Mucosa of descending colon (tissue), 3 donors: ENCODE measurements around the gene PRAC2. TPM values are rescaled to one million over a fixed set of nuclear protein-coding genes. Genes with fewer than 3 reads are reported as not detected.
"Not testable (repeated sequence)": the region's sequence is repeated elsewhere in the genome, so short reads cannot be mapped to it uniquely, and the experiment has no call there.

Experiments used
- ATAC-seq: fragments of 200-7000 bp; cut with Tn5 transposase; one replicate; pipeline ENCODE4 v1.9.1; 2020; ENCODE audit warnings: mild to moderate bottlenecking, moderate library complexity
- DNase-seq, 3 donors: peaks; one replicate each; pipeline ENCODE4 v3.0.0-alpha.2; 2020
- H3K36me3 ChIP-seq: fragments of 200-600 bp; one replicate; pipeline ENCODE4 v1.8.0; 2021; ENCODE audit warnings: low read depth, mild to moderate bottlenecking
- H3K4me1 ChIP-seq: fragments of 200-600 bp; one replicate; pipeline ENCODE4 v1.8.0; 2021; ENCODE audit warnings: low read depth, mild to moderate bottlenecking
- H3K4me3 ChIP-seq: fragments of 200-600 bp; one replicate; pipeline ENCODE4 v1.8.0; 2021; ENCODE audit warnings: mild to moderate bottlenecking
- H3K9me3 ChIP-seq: fragments of 200-600 bp; one replicate; pipeline ENCODE4 v1.8.0; 2021; ENCODE audit warnings: mild to moderate bottlenecking
- intact Hi-C, 2 donors: fragments of 100-400 bp; cut with DNase I in 1 of 2; cut with micrococcal nuclease in 1 of 2; formaldehyde crosslinking; loops; one replicate each; pipeline versions ENCODE4 v1.11.0 to v1.11.1; 2022; cut with DNase I, micrococcal nuclease
- total RNA-seq, 3 donors: library from RNA; stranded (reverse); fragmentation: NEBNext Ultra II Directional in 2 of 3; extraction: Animal tissue kit (Norgen Biotek cat#: 25700) in 2 of 3; gene quantifications; one replicate each; pipeline versions ENCODE4 v1.2.1 to v1.2.4, GENCODE V29; 2021 to 2023
- TF ChIP-seq, protein P1 (sequence below): fragments of 200-600 bp; IDR thresholded peaks from one replicate; pipeline ENCODE4 v1.8.0; 2022; ENCODE audit warnings: antibody characterized with exemption, mild to moderate bottlenecking
- donor health status: DM: no; HTN: no; CAD: no; lungs with moderate emphysema.
- donor health status: DM: no; HTN: no; CAD: no.
- donor health status: DM: no; HTN: yes; CAD: no.

The PRAC2 gene
- total RNA-seq, 3 donors from 2014 or later, result 6.6 to 24.0 (median 12.4) TPM

DNA sequence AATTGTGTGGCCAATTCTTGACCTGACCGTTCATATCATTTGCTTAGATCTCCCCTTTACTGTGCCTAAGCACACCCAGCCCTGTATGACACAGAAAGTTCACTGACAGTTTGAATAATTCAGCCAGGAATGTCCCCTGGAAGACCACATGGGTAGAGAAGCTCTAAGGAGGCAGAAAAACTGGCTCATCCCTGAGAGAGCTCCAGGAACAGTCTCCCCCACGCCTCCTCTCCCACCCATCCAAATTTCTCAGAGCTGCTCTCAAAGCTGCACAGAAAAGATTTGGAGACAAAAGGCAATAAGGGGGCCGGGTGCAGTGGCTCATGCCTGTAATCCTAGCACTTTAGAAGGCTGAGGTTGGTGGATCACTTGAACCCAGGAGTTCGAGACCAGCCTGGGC lies 11.9 kb upstream of the PRAC2 start:
- TF ChIP-seq, protein P1, sequence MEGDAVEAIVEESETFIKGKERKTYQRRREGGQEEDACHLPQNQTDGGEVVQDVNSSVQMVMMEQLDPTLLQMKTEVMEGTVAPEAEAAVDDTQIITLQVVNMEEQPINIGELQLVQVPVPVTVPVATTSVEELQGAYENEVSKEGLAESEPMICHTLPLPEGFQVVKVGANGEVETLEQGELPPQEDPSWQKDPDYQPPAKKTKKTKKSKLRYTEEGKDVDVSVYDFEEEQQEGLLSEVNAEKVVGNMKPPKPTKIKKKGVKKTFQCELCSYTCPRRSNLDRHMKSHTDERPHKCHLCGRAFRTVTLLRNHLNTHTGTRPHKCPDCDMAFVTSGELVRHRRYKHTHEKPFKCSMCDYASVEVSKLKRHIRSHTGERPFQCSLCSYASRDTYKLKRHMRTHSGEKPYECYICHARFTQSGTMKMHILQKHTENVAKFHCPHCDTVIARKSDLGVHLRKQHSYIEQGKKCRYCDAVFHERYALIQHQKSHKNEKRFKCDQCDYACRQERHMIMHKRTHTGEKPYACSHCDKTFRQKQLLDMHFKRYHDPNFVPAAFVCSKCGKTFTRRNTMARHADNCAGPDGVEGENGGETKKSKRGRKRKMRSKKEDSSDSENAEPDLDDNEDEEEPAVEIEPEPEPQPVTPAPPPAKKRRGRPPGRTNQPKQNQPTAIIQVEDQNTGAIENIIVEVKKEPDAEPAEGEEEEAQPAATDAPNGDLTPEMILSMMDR, result no peak
- H3K36me3 ChIP-seq, result no peaks in the 10 kb centered on the region
- H3K9me3 ChIP-seq, result no peaks in the 10 kb centered on the region
- ATAC-seq (no peak), DNase-seq (no peak)
- intact Hi-C loops, result no loop called here
- no peak overlapping the region for H3K4me3 ChIP-seq
- peaks cover 6% of the 10 kb centered on the region for H3K4me1 ChIP-seq

DNA sequence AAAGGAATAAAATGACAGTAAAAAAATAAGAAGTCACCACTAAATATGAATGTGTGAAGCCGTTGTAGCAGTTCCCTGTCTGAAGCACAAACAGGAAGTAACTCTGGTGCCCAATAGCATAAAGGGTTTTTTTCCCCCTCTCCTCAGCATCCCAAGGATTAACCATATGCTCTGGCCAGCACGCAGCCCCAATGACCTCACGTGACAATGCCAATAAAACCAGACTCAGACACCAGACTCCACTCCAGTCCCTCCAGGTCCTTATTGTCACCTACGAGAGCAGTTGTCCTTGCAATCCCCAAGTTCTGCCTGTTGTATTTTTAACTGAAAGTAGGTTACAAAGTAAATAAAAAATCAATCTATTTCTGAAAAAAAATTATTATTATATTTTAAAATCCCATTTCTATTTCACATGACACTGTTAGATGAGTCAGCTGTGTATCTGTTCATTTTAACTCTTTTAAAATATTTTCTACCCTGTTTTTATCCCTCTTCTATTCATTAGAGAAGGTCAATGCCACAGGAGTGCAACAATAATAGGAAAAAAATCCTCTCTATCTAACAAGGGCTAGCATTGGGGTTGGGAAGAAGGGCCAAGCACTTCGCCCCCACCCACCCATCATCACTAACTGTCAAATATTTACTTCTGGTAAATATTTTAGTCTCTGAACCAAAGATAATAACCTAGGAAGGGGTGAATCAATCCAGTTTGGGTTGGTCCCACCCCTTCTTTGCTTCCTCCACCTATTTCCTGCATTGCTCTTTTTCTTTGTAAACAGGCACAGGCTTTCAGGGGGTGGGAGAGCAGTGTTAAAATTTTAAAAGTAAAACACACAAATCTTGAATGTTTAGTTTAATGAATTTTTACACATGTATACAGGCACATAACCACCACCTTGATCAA lies 7.2 kb upstream of the PRAC2 start:
- no peaks in the 10 kb centered on the region for H3K36me3 ChIP-seq
- peaks cover 6% of the 10 kb centered on the region for H3K4me1 ChIP-seq
- peak in 1 of 3 donors; percentile 48 for DNase-seq
- H3K9me3 ChIP-seq, result no peaks in the 10 kb centered on the region
- ATAC-seq, result peak; percentile 33
- intact Hi-C loops, result no loop called here
- TF ChIP-seq, protein P1, result no peak
- no peak overlapping the region for H3K4me3 ChIP-seq

DNA sequence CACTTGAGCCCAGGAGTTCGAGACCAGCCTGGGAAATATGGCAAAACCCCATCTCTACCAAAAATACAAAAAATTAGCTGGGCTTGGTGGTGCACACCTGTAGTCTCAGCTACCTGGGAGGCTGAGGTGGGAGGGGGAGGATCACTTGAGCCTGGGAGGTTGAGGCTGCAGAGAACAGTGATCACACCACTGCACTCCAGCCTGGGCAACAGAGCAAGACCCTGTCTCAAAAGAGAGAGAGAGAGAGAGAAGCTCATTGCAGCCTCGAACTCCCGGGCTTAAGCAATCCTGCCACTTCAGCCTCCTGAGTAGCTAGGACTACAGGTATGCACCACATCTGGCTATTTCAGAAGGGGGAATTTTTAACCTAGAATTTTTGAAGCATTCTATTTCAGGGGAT lies 6.4 kb upstream of the PRAC2 start:
- intact Hi-C loops, ATAC-seq, H3K36me3 ChIP-seq, H3K4me1 ChIP-seq, H3K4me3 ChIP-seq, H3K9me3 ChIP-seq: not testable (repeated sequence)
- peak in 1 of 3 donors; percentile 14 for DNase-seq

DNA sequence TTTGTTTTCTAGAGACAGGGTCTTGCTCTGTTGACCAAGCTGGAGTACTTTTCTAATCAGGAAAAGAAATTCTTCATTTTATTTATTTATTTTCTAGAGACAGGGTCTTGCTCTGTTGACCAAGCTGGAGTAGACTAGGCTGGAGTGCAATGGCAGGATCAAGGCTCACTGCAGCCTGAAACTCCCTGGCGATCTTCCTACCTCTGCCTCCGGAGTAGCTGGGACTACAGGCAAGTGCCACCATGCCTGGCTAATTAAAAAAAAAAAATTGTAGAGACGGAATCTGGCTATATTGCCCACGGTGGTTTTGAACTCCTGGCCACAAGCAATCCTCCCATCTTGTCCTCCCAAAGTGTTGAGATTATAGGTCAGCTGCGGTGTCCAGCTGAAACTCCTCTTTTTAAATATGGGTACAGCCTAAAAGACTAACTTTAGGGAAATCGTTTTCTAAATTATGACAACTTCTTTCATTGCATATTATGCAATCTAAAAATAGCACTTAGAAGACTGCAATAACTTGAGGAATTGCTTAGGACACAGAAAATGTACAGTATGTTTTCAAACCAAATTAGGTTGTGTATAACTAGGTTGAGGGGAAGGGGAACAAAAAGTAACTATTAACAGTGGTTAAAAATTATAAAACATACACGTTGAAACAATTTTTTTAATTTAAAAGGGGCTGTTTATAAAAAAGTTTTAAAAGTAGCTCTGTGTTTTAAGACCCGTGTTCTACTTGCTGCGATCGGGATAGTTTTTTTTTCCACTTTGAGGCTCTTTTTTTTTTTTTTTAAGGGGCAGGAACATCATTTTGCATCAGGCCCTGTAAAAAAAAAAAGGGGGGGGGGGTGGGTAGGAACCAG lies 5.4 kb upstream of the PRAC2 start:
- ATAC-seq (no peak), DNase-seq (peak in 1 of 3 donors; percentile 21)
- TF ChIP-seq, protein P1, result no peak
- Histone ChIP-seq H3K4me3 (no peak overlapping the region), H3K9me3 (no peaks in the 10 kb centered on the region), H3K4me1 (peaks cover 6% of the 10 kb centered on the region), H3K36me3 (no peaks in the 10 kb centered on the region)
- intact Hi-C loops, result no loop called here

DNA sequence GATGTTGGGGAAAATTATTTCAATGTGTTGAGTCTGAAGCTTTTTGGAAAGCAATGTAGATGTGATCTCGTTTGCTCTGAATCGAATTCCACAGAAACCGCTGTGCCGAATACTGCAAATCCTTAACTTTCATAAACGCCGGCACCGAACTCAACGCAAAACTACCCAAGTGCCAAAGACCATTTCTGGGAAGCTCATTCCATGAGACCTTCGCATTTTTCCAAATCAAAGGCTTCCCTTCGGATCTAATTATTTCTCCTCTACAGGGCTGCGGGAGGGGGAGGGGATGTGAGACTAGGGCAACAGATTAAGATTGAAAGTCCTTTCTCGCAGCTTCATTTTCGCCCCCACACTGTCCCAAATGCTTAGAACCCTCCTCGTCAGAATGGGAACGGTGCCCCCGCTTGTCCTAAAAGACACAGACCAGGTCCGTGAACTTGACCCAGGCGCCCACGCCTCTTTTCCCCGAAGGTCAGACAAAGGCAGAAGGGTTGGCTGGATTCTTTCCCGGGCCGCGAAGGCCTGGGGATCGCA lies 4.7 kb upstream of the PRAC2 start:
- Histone ChIP-seq H3K4me1 (peaks cover 6% of the 10 kb centered on the region), H3K36me3 (no peaks in the 10 kb centered on the region), H3K4me3 (peak overlapping the region; percentile 25), H3K9me3 (no peaks in the 10 kb centered on the region)
- DNase-seq (peak in 2 of 3 donors; percentile 51 to 77), ATAC-seq (no peak)
- TF ChIP-seq, protein P1, result no peak
- intact Hi-C loops, result no loop called here
